ENCODE data around the gene JHY.

Gene JHY

GRCh38 chr11:122877732-122878131 is 4.8 kb upstream of the JHY start:
- no peak overlapping the region for H3K9ac ChIP-seq (ENCODE audit: low read length)
- H3K4me3 ChIP-seq (ENCODE audit: low read depth, low read length, poor library complexity, severe bottlenecking), result no peak overlapping the region
- no peaks in the 10 kb centered on the region for H3K79me2 ChIP-seq (ENCODE audit: insufficient read depth, low read length)
- no peaks in the 10 kb centered on the region for H3K27me3 ChIP-seq (ENCODE audit: insufficient read depth, low read length)
- no peaks in the 10 kb centered on the region for H3K9me2 ChIP-seq (ENCODE audit: low read depth, low read length)
- peaks cover 3% of the 10 kb centered on the region for H3K4me1 ChIP-seq (ENCODE audit: insufficient read depth, low read length, severe bottlenecking)
- H3F3A ChIP-seq (ENCODE audit: insufficient read depth, low read length), result no peaks in the 10 kb centered on the region
- no peak overlapping the region for H3K27ac ChIP-seq (ENCODE audit: low read depth, low read length, poor library complexity, severe bottlenecking)
- H3K36me3 ChIP-seq (ENCODE audit: insufficient read depth, low read length), result no peaks in the 10 kb centered on the region
- no peak for TF ChIP-seq EZH2 (IDR thresholded peaks at IDR 0.05; ENCODE audit: borderline replicate concordance, low read length)
- no peak for TF ChIP-seq CTCF (IDR thresholded peaks at IDR 0.05; ENCODE audit: low read length)
- H3K9me3 ChIP-seq (ENCODE audit: low read length), result no peaks in the 10 kb centered on the region
- no peak overlapping the region for H3K4me2 ChIP-seq (ENCODE audit: low read length)
- no peak overlapping the region for H2AFZ ChIP-seq (ENCODE audit: low read length)
- H4K20me1 ChIP-seq (ENCODE audit: insufficient read depth, low read length), result no peaks in the 10 kb centered on the region

GRCh38 chr11:122879785-122880184 is 2.8 kb upstream of the JHY start:
- H3K4me1 ChIP-seq (ENCODE audit: insufficient read depth, low read length, severe bottlenecking), result peaks cover 10% of the 10 kb centered on the region
- no peaks in the 10 kb centered on the region for H4K20me1 ChIP-seq (ENCODE audit: insufficient read depth, low read length)
- no peak overlapping the region for H2AFZ ChIP-seq (ENCODE audit: low read length)
- H3K4me2 ChIP-seq (ENCODE audit: low read length), result no peak overlapping the region
- no peak overlapping the region for H3K27ac ChIP-seq (ENCODE audit: low read depth, low read length, poor library complexity, severe bottlenecking)
- H3K9me2 ChIP-seq (ENCODE audit: low read depth, low read length), result no peaks in the 10 kb centered on the region
- H3K9ac ChIP-seq (ENCODE audit: low read length), result no peak overlapping the region
- H3K36me3 ChIP-seq (ENCODE audit: insufficient read depth, low read length), result no peaks in the 10 kb centered on the region
- no peaks in the 10 kb centered on the region; the same call in 1 of the 2 replicates for H3F3A ChIP-seq (ENCODE audit: insufficient read depth, low read length)
- no peaks in the 10 kb centered on the region for H3K27me3 ChIP-seq (ENCODE audit: insufficient read depth, low read length)
- H3K79me2 ChIP-seq (ENCODE audit: insufficient read depth, low read length), result no peaks in the 10 kb centered on the region
- H3K9me3 ChIP-seq (ENCODE audit: low read length), result no peaks in the 10 kb centered on the region
- TF ChIP-seq CTCF (IDR thresholded peaks at IDR 0.05; ENCODE audit: low read length) (no peak), EZH2 (IDR thresholded peaks at IDR 0.05; ENCODE audit: borderline replicate concordance, low read length) (no peak)
- no peak overlapping the region for H3K4me3 ChIP-seq (ENCODE audit: low read depth, low read length, poor library complexity, severe bottlenecking)

- Histone ChIP-seq H3K36me3 (ENCODE audit: insufficient read depth, low read length) (no peaks in the 10 kb centered on the region), H3F3A (ENCODE audit: insufficient read depth, low read length) (no peaks in the 10 kb centered on the region; the same call in 1 of the 2 replicates), H2AFZ (ENCODE audit: low read length) (no peak overlapping the region), H3K4me1 (ENCODE audit: insufficient read depth, low read length, severe bottlenecking) (peaks cover 10% of the 10 kb centered on the region), H3K27ac (ENCODE audit: low read depth, low read length, poor library complexity, severe bottlenecking) (no peak overlapping the region), H3K27me3 (ENCODE audit: insufficient read depth, low read length) (no peaks in the 10 kb centered on the region), H3K9ac (ENCODE audit: low read length) (peak overlapping the region; percentile 45; the same call in 1 of the 2 replicates), H3K4me2 (ENCODE audit: low read length) (peak overlapping the region; percentile 63), H3K79me2 (ENCODE audit: insufficient read depth, low read length) (no peaks in the 10 kb centered on the region), H3K9me2 (ENCODE audit: low read depth, low read length) (no peaks in the 10 kb centered on the region), H3K9me3 (ENCODE audit: low read length) (no peaks in the 10 kb centered on the region), H4K20me1 (ENCODE audit: insufficient read depth, low read length) (no peaks in the 10 kb centered on the region), H3K4me3 (ENCODE audit: low read depth, low read length, poor library complexity, severe bottlenecking) (peak overlapping the region; percentile 61)
- no peak for TF ChIP-seq CTCF (IDR thresholded peaks at IDR 0.05; ENCODE audit: low read length)
- no peak for TF ChIP-seq EZH2 (IDR thresholded peaks at IDR 0.05; ENCODE audit: borderline replicate concordance, low read length)
Measured at GRCh38 chr11:122882857-122883645, 492 bp downstream of the JHY start.
